ENCODE data around the gene USP6NL.

DNA sequence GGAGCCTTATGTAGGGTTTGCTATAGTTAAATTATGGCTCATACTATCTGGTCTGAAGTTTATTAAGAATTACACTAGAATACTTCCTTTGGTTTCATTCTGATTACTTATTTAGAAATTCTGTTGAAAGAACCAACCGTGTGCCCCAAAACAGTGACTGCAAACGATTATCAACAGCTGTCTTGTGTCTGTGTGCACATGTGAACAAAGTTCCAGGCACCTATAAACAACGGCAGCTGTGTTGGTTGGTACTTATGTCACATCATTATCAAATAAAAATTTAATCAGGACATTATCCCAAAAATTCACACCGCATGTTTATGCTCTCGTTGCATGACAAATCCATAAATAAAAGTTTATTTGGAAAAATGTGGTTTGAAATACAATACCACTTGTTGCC, 80.6 kb downstream of the USP6NL start:
- TF ChIP-seq POLR2A (IDR thresholded peaks at IDR 0.05; ENCODE audit: low read length) (no peak), GATA1 (IDR thresholded peaks at IDR 0.05; ENCODE audit: low read depth, low read length) (no peak)

Measured in erythroblast (primary cell).